H1 (cell line): Measurements from ENCODE around the gene JPH3. TPM values are rescaled to one million over a fixed set of nuclear protein-coding genes. Genes with fewer than 3 reads are reported as not detected.
"Not testable (repeated sequence)": the region's sequence is repeated elsewhere in the genome, so short reads cannot be mapped to it uniquely, and the experiment has no call there.

ENCODE experiments used
- CTCF ChIA-PET: fragments of 300-600 bp; sonication (Branson Sonifier 250); formaldehyde crosslinking; loops from one replicate; lab custom pipeline; 2021; ENCODE audit not compliant: partially characterized antibody; lab: Charles Lee
- POLR2A ChIA-PET: fragments of 300-600 bp; sonication (Branson Sonifier 250); formaldehyde crosslinking; loops from one replicate; lab custom pipeline; 2021; ENCODE audit warnings: inconsistent platforms; ENCODE audit not compliant: partially characterized antibody; lab: Charles Lee
- DNase-seq, 2 experiments: peaks; one replicate each; pipeline versions ENCODE4 v3.0.0 to v3.0.0-alpha.2; 2010 to 2022; ENCODE audit warnings: low spot score in 2 of 2, low read depth in 1 of 2, mixed read lengths in 1 of 2
- FAIRE-seq: peaks from 2 replicates; lab custom pipeline; 2011; peaks lifted over from hg19 to GRCh38; lab: Jason Lieb, UNC
- H2AFZ ChIP-seq: 2 replicates; pipeline ENCODE4 v1.8.1; 2012; ENCODE audit warnings: low read length, inconsistent platforms
- H2AK5ac ChIP-seq: 2 replicates; pipeline ENCODE4 v1.6.1; 2013; ENCODE audit warnings: low read depth, low read length
- H2BK120ac ChIP-seq: replicated peaks from 2 replicates; pipeline ENCODE3; 2013; ENCODE audit warnings: low read depth, low read length, inconsistent platforms
- H2BK12ac ChIP-seq: 2 replicates; pipeline ENCODE4 v1.6.1; 2013; ENCODE audit warnings: low read depth, low read length
- H2BK15ac ChIP-seq: 2 replicates; pipeline ENCODE4 v1.6.1; 2013; ENCODE audit warnings: low read length
- H2BK20ac ChIP-seq: 2 replicates; pipeline ENCODE4 v1.6.1; 2013; ENCODE audit warnings: low read length
- H2BK5ac ChIP-seq: 2 replicates; pipeline ENCODE4 v1.6.1; 2013; ENCODE audit warnings: low read depth, low read length
- H3K14ac ChIP-seq: 2 replicates; pipeline ENCODE4 v1.6.1; 2013; ENCODE audit warnings: inconsistent platforms; ENCODE audit not compliant: insufficient read length
- H3K18ac ChIP-seq: 2 replicates; pipeline ENCODE4 v1.6.1; 2013; ENCODE audit warnings: low read length; ENCODE audit errors: extremely low read depth
- H3K23ac ChIP-seq: 2 replicates; pipeline ENCODE4 v1.6.1; 2013; ENCODE audit warnings: inconsistent platforms; ENCODE audit not compliant: insufficient read length
- H3K23me2 ChIP-seq: 2 replicates; pipeline ENCODE4 v1.6.1; 2013; ENCODE audit warnings: low read depth, low read length
- H3K27ac ChIP-seq: 2 replicates; pipeline ENCODE4 v1.6.1; 2011; ENCODE audit warnings: low read depth, low read length, inconsistent platforms
- H3K27me3 ChIP-seq, 4 experiments: replicated peaks in 1 of 4; 1 replicate in 1 of 4; 2 replicates in 3 of 4; pipeline versions ENCODE4 v1.6.1 to v1.8.1; 2011 to 2013; ENCODE audit warnings: low read length in 3 of 4, mild to moderate bottlenecking in 3 of 4, inconsistent platforms in 2 of 4, mixed read lengths in 2 of 4, moderate library complexity in 1 of 4; ENCODE audit not compliant: control insufficient read depth in 3 of 4, insufficient read depth in 3 of 4; ENCODE audit errors: extremely low read depth in 1 of 4
- H3K36me3 ChIP-seq, 4 experiments: 2 replicates each; pipeline versions ENCODE4 v1.6.1 to v1.8.1; 2011 to 2013; ENCODE audit warnings: mild to moderate bottlenecking in 4 of 4, low read length in 3 of 4, moderate library complexity in 2 of 4, control low read depth in 1 of 4, inconsistent platforms in 1 of 4; ENCODE audit not compliant: insufficient read depth in 4 of 4, control insufficient read depth in 2 of 4
- H3K4ac ChIP-seq: replicated peaks from 2 replicates; pipeline ENCODE3; 2013; ENCODE audit warnings: low read length, low read depth, mixed read lengths, inconsistent platforms; ENCODE audit not compliant: insufficient read length
- H3K4me1 ChIP-seq, 4 experiments: replicated peaks in 1 of 4; 1 replicate in 1 of 4; 2 replicates in 3 of 4; pipeline versions ENCODE4 v1.6.1 to v1.8.1; 2011 to 2013; ENCODE audit warnings: low read length in 3 of 4, inconsistent platforms in 2 of 4, mixed read lengths in 1 of 4; ENCODE audit not compliant: insufficient read depth in 4 of 4, control insufficient read depth in 3 of 4
- H3K4me2 ChIP-seq, 2 experiments: 2 replicates each; pipeline versions ENCODE4 v1.6.1 to v1.8.1; 2011 to 2013; ENCODE audit warnings: low read depth in 2 of 2, low read length in 2 of 2, control low read depth in 1 of 2, inconsistent platforms in 1 of 2, mild to moderate bottlenecking in 1 of 2; ENCODE audit not compliant: insufficient read depth in 1 of 2
- H3K4me3 ChIP-seq, 4 experiments: fragments of 200-600, 300-600 bp in 1 of 4; sonication (generic), shearing (Covaris generic), sonication (Bioruptor Twin) in 1 of 4; 2 replicates each; pipeline versions ENCODE4 v1.5.1 to v1.8.1; 2011 to 2016; ENCODE audit warnings: low read length in 4 of 4, low read depth in 3 of 4, control low read depth in 2 of 4, inconsistent platforms in 2 of 4, mild to moderate bottlenecking in 2 of 4, mixed read lengths in 1 of 4, moderate library complexity in 1 of 4; ENCODE audit not compliant: insufficient read depth in 2 of 4; ENCODE audit errors: extremely low read depth in 1 of 4
- H3K56ac ChIP-seq: replicated peaks from 2 replicates; pipeline ENCODE3; 2013; ENCODE audit warnings: low read depth, mild to moderate bottlenecking, mixed read lengths, low read length, inconsistent platforms; ENCODE audit not compliant: insufficient read length
- H3K79me1 ChIP-seq: 2 replicates; pipeline ENCODE4 v1.6.1; 2013; ENCODE audit warnings: low read depth, low read length, control low read depth
- H3K79me2 ChIP-seq, 2 experiments: 2 replicates each; pipeline versions ENCODE4 v1.6.1 to v1.8.1; 2012 to 2013; ENCODE audit warnings: low read length in 2 of 2, mild to moderate bottlenecking in 2 of 2, inconsistent platforms in 1 of 2; ENCODE audit not compliant: insufficient read depth in 2 of 2, control insufficient read depth in 1 of 2
- H3K9ac ChIP-seq, 4 experiments: replicated peaks in 1 of 4; 1 replicate in 1 of 4; 2 replicates in 3 of 4; pipeline versions ENCODE4 v1.6.1 to v1.8.1; 2011 to 2013; ENCODE audit warnings: low read depth in 3 of 4, low read length in 3 of 4, control low read depth in 2 of 4, mild to moderate bottlenecking in 2 of 4, moderate library complexity in 2 of 4, inconsistent platforms in 1 of 4; ENCODE audit errors: extremely low read depth in 1 of 4
- H3K9me3 ChIP-seq, 2 experiments: 2 replicates each; pipeline versions ENCODE4 v1.6.1 to v1.8.1; 2012 to 2013; ENCODE audit warnings: mild to moderate bottlenecking in 2 of 2, moderate library complexity in 2 of 2, control low read depth in 1 of 2, inconsistent platforms in 1 of 2, low read depth in 1 of 2, low read length in 1 of 2, mixed read lengths in 1 of 2; ENCODE audit not compliant: insufficient read depth in 2 of 2
- H4K20me1 ChIP-seq, 2 experiments: replicated peaks in 1 of 2; 2 replicates each; pipeline versions ENCODE3 to v1.8.1; 2011 to 2013; ENCODE audit warnings: inconsistent platforms in 2 of 2, low read length in 2 of 2, mild to moderate bottlenecking in 1 of 2; ENCODE audit not compliant: insufficient read depth in 2 of 2, control insufficient read depth in 1 of 2
- H4K5ac ChIP-seq: 2 replicates; pipeline ENCODE4 v1.6.1; 2013; ENCODE audit warnings: low read length, low read depth, mixed read lengths, inconsistent platforms; ENCODE audit not compliant: insufficient read length
- H4K8ac ChIP-seq: 2 replicates; pipeline ENCODE4 v1.8.0; 2013; ENCODE audit warnings: mild to moderate bottlenecking, moderate library complexity, low read length, inconsistent platforms; ENCODE audit not compliant: insufficient read depth; ENCODE audit errors: extremely low read depth
- H4K91ac ChIP-seq: replicated peaks from 2 replicates; pipeline ENCODE3; 2013; ENCODE audit warnings: low read length, mixed read lengths, inconsistent platforms; ENCODE audit not compliant: insufficient read length
- WGBS, 2 experiments: shearing (Covaris generic) in 1 of 2; methylation state at CpG; one replicate each; pipeline versions ENCODE4 v1.1.6 to v1.1.7; 2013 to 2015; ENCODE audit warnings: low lambda C conversion rate in 2 of 2, mixed read lengths in 2 of 2, inconsistent platforms in 1 of 2, low coverage in 1 of 2, missing lambda C conversion rate in 1 of 2; ENCODE audit not compliant: insufficient replicate concordance in 2 of 2, insufficient coverage in 1 of 2, insufficient read length in 1 of 2; ENCODE audit errors: extremely low coverage in 1 of 2, missing lambda C conversion rate in 1 of 2; 5-methylcytosine and 5-hydroxymethylcytosine counted together
- polyA plus RNA-seq, 7 experiments: library from polyadenylated mRNA; depleted of rRNA in 3 of 7; stranded (reverse) in 5 of 7; unstranded in 2 of 7; fragments of >200 nt in 5 of 7; fragments of 200-250 nt in 2 of 7; gene quantifications; 1 replicate in 5 of 7; 2 replicates in 1 of 7; 4 replicates in 1 of 7; pipeline versions ENCODE4 v1.2.1 to v1.2.3, GENCODE V29; 2011 to 2013; ENCODE audit warnings: missing spikeins in 2 of 7, mixed read lengths in 2 of 7
- total RNA-seq: library from RNA; stranded (reverse); fragmentation: NEBNext Ultra II Directional; extraction: Animal tissue kit (Norgen Biotek cat#: 25700); gene quantifications from 2 replicates; pipeline ENCODE4 v1.2.1, GENCODE V29; 2021

JPH3 gene
- total and polyA plus RNA-seq, 2 of the 8 experiments (the other 6 are each of a cell fraction or from before 2014, with no cell fraction given): 10.3 to 28.3 TPM

DNA sequence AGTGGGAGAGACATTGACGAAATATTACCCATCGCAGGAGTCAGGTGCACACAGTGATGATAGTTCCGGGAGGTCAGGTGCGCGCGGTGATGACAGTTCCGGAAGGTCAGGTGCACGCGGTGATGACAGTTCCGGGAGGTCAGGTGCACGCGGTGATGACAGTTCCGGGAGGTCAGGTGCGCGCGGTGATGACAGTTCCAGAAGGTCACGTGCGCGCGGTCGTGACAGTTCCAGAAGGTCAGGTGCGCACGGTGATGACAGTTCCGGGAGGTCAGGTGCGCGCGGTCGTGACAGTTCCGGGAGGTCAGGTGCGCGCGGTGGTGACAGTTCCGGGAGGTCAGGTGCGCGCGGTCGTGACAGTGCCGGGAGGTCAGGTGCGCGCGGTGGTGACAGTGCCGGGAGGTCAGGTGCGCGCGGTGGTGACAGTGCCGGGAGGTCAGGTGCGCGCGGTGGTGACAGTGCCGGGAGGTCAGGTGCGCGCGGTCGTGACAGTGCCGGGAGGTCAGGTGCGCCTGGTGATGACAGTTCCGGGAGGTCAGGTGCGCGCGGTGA, 78.8 kb downstream of the JPH3 start:
- H3K4me3 ChIP-seq, H3K4ac ChIP-seq, H2BK20ac ChIP-seq, DNase-seq, H4K5ac ChIP-seq, H3K27me3 ChIP-seq, H3K9me3 ChIP-seq, H2AFZ ChIP-seq, H2BK12ac ChIP-seq, H2BK120ac ChIP-seq, H3K4me1 ChIP-seq, H2AK5ac ChIP-seq, H3K9ac ChIP-seq, H2BK15ac ChIP-seq, H3K23me2 ChIP-seq, H3K18ac ChIP-seq, H3K36me3 ChIP-seq, H3K4me2 ChIP-seq, H2BK5ac ChIP-seq, POLR2A ChIA-PET, FAIRE-seq, H3K27ac ChIP-seq, H3K14ac ChIP-seq, H3K79me2 ChIP-seq, H3K79me1 ChIP-seq, H4K8ac ChIP-seq, H3K56ac ChIP-seq, H3K23ac ChIP-seq, H4K91ac ChIP-seq: not testable (repeated sequence)
- CTCF ChIA-PET: interaction anchor here (0.8 to 2.3 kb wide), 13 partner anchors 8 to 287 kb away, joined by 3 to 8 read pairs (median 5); no protein-coding TSS in a partner anchor
- WGBS, 2 experiments: 98% methylated on average over 45 of the region's 60 CpGs; no CpG with 5 or more reads in 1 of the 2 experiments
- peaks cover 9 to 12% of the 10 kb centered on the region in 2 experiments for H4K20me1 ChIP-seq
